ENCODE data around the gene SEC63.
"Not testable (repeated sequence)": the region's sequence is repeated elsewhere in the genome, so short reads cannot be mapped to it uniquely, and the experiment has no call there.

Gene SEC63

GRCh38 chr6:107862383-107862782, 95.6 kb downstream of the SEC63 start:
- no peak for DNase-seq (ENCODE audit: low spot score)

GRCh38 chr6:107860963-107861362, 97.0 kb downstream of the SEC63 start:
- DNase-seq (ENCODE audit: low spot score), result not testable (repeated sequence)

- DNase-seq (ENCODE audit: low spot score), result not testable (repeated sequence)
Observed at GRCh38 chr6:107860144-107860543, 97.9 kb downstream of the SEC63 start.

GRCh38 chr6:107853230-107853629, 104.8 kb downstream of the SEC63 start:
- no peak for DNase-seq (ENCODE audit: low spot score)

- no peak for DNase-seq (ENCODE audit: low spot score)
Observed at GRCh38 chr6:107849325-107849724, 108.7 kb downstream of the SEC63 start.

- peak; percentile 55 for DNase-seq (ENCODE audit: low spot score)
Observed at GRCh38 chr6:107847844-107848802, 109.9 kb downstream of the SEC63 start.

GRCh38 chr6:107846262-107846795, 111.7 kb downstream of the SEC63 start:
- DNase-seq (ENCODE audit: low spot score), result no peak

- no peak for DNase-seq (ENCODE audit: low spot score)
Observed at GRCh38 chr6:107845777-107846176, 112.2 kb downstream of the SEC63 start.

GRCh38 chr6:107843400-107843799, 114.6 kb downstream of the SEC63 start:
- DNase-seq (ENCODE audit: low spot score), result no peak

GRCh38 chr6:107841275-107841670, 116.7 kb downstream of the SEC63 start:
- DNase-seq (ENCODE audit: low spot score), result no peak

- DNase-seq (ENCODE audit: low spot score), result no peak
Observed at GRCh38 chr6:107840636-107841274, 117.3 kb downstream of the SEC63 start.

GRCh38 chr6:107833136-107833535, 124.9 kb downstream of the SEC63 start:
- DNase-seq (ENCODE audit: low spot score), result no peak

GRCh38 chr6:107832151-107833056, 125.6 kb downstream of the SEC63 start:
- DNase-seq (ENCODE audit: low spot score), result no peak

GRCh38 chr6:107830060-107830459, 127.9 kb downstream of the SEC63 start:
- no peak for DNase-seq (ENCODE audit: low spot score)

GRCh38 chr6:107827541-107827940, 130.5 kb downstream of the SEC63 start:
- no peak for DNase-seq (ENCODE audit: low spot score)

- no peak for DNase-seq (ENCODE audit: low spot score)
Observed at GRCh38 chr6:107823047-107823557, 134.9 kb downstream of the SEC63 start.

- no peak for DNase-seq (ENCODE audit: low spot score)
Observed at GRCh38 chr6:107822176-107823046, 135.6 kb downstream of the SEC63 start.

- DNase-seq (ENCODE audit: low spot score), result no peak
Observed at GRCh38 chr6:107821591-107821990, 136.4 kb downstream of the SEC63 start.

GRCh38 chr6:107820338-107821261, 137.4 kb downstream of the SEC63 start:
- peak; percentile 65 for DNase-seq (ENCODE audit: low spot score)

- DNase-seq (ENCODE audit: low spot score), result no peak
Observed at GRCh38 chr6:107819964-107820337, 138.1 kb downstream of the SEC63 start.
